IMR-90 (cell line): ENCODE data around the gene ARGFX. TPM values are rescaled to one million over a fixed set of nuclear protein-coding genes. Genes with fewer than 3 reads are reported as not detected.

Experiments
- ATAC-seq: fragments of 200-7000 bp; cut with Tn5 transposase; 2 replicates; pipeline ENCODE4 v1.9.1; 2020; ENCODE audit warnings: low read depth, mild to moderate bottlenecking, moderate library complexity
- BruUV-seq: library from RNA; stranded (reverse); fragments of 400-500 nt; replicated peaks from 2 replicates; lab custom pipeline; 2021; lab: Mats Ljungman, UMichigan
- CTCF ChIA-PET: fragments of 300-600 bp; formaldehyde crosslinking; extraction: SDS; loops from one replicate; lab custom pipeline; 2021; ENCODE audit warnings: antibody characterized with exemption; lab: Yijun Ruan, JAX
- POLR2A ChIA-PET: fragments of 300-600 bp; sonication (Branson Sonifier 250); formaldehyde crosslinking; loops from one replicate; lab custom pipeline; 2022; ENCODE audit warnings: antibody characterized with exemption; ENCODE audit not compliant: unreplicated experiment; lab: Charles Lee
- DNase-seq: peaks from one replicate; pipeline ENCODE4 v3.0.0; 2013
- H2AFZ ChIP-seq: replicated peaks from 2 replicates; pipeline ENCODE3; 2013; ENCODE audit warnings: low read length, mild to moderate bottlenecking; ENCODE audit not compliant: poor library complexity
- H2AK5ac ChIP-seq: 2 replicates; pipeline ENCODE4 v1.6.1; 2013; ENCODE audit warnings: low read depth, low read length, inconsistent platforms
- H2AK9ac ChIP-seq: replicated peaks from 2 replicates; pipeline ENCODE3; 2013; ENCODE audit warnings: mild to moderate bottlenecking, low read depth, low read length, moderate library complexity; ENCODE audit not compliant: poor library complexity
- H2BK120ac ChIP-seq: 2 replicates; pipeline ENCODE4 v1.6.1; 2013; ENCODE audit warnings: low read depth, low read length, inconsistent platforms
- H2BK15ac ChIP-seq: 3 replicates; pipeline ENCODE4 v1.6.1; 2013; ENCODE audit warnings: low read depth, low read length, inconsistent platforms
- H2BK20ac ChIP-seq: 2 replicates; pipeline ENCODE4 v1.6.1; 2013; ENCODE audit warnings: low read depth, mild to moderate bottlenecking, inconsistent platforms, low read length, moderate library complexity
- H2BK5ac ChIP-seq: 2 replicates; pipeline ENCODE4 v1.6.1; 2013; ENCODE audit warnings: mild to moderate bottlenecking, low read depth, low read length, inconsistent platforms; ENCODE audit not compliant: poor library complexity, severe bottlenecking
- H3K14ac ChIP-seq: replicated peaks from 2 replicates; pipeline ENCODE4 v1.6.1; 2013; ENCODE audit warnings: low read depth, low read length, inconsistent platforms
- H3K18ac ChIP-seq: 2 replicates; pipeline ENCODE4 v1.6.1; 2013; ENCODE audit warnings: low read depth, low read length, control low read depth
- H3K23ac ChIP-seq: 2 replicates; pipeline ENCODE4 v1.6.1; 2013; ENCODE audit warnings: low read depth, low read length, inconsistent platforms
- H3K27ac ChIP-seq: 2 replicates; pipeline ENCODE4 v1.5.1; 2013; ENCODE audit warnings: mild to moderate bottlenecking, control low read depth, low read length; ENCODE audit not compliant: insufficient read depth
- H3K27me3 ChIP-seq: 2 replicates; pipeline ENCODE4 v1.6.1; 2013; ENCODE audit warnings: low read length; ENCODE audit not compliant: control insufficient read depth, insufficient read depth
- H3K36me3 ChIP-seq: 2 replicates; pipeline ENCODE4 v1.6.1; 2013; ENCODE audit warnings: low read length, mixed read lengths; ENCODE audit not compliant: control insufficient read depth, insufficient read depth
- H3K4ac ChIP-seq: 2 replicates; pipeline ENCODE4 v1.6.1; 2013; ENCODE audit warnings: low read depth, low read length, inconsistent platforms
- H3K4me1 ChIP-seq: 2 replicates; pipeline ENCODE4 v1.6.1; 2013; ENCODE audit warnings: low read length, mixed read lengths; ENCODE audit not compliant: control insufficient read depth, insufficient read depth
- H3K4me2 ChIP-seq: 2 replicates; pipeline ENCODE4 v1.6.1; 2013; ENCODE audit warnings: low read depth, mild to moderate bottlenecking, control low read depth, low read length, moderate library complexity
- H3K4me3 ChIP-seq: 2 replicates; pipeline ENCODE4 v1.5.1; 2013; ENCODE audit warnings: low read depth, mild to moderate bottlenecking, control low read depth, low read length, moderate library complexity; ENCODE audit not compliant: insufficient read depth
- H3K56ac ChIP-seq: 2 replicates; pipeline ENCODE4 v1.6.1; 2013; ENCODE audit warnings: low read length, inconsistent platforms; ENCODE audit not compliant: insufficient read depth; ENCODE audit errors: extremely low read depth
- H3K79me1 ChIP-seq, 2 experiments: 2 replicates each; pipeline ENCODE4 v1.6.1; 2013; ENCODE audit warnings: low read length in 2 of 2, inconsistent platforms in 1 of 2, low read depth in 1 of 2
- H3K9ac ChIP-seq: 2 replicates; pipeline ENCODE4 v1.6.1; 2013; ENCODE audit warnings: low read depth, low read length, control low read depth
- H3K9me1 ChIP-seq: 2 replicates; pipeline ENCODE4 v1.6.1; 2013; ENCODE audit warnings: low read length, inconsistent platforms; ENCODE audit not compliant: insufficient read depth
- H3K9me3 ChIP-seq: 2 replicates; pipeline ENCODE4 v1.6.1; 2013; ENCODE audit warnings: low read length; ENCODE audit not compliant: control insufficient read depth, insufficient read depth
- H4K20me1 ChIP-seq: 2 replicates; pipeline ENCODE4 v1.6.1; 2013; ENCODE audit warnings: low read length, inconsistent platforms; ENCODE audit not compliant: insufficient read depth
- H4K5ac ChIP-seq: 2 replicates; pipeline ENCODE4 v1.6.1; 2013; ENCODE audit warnings: mild to moderate bottlenecking, low read depth, low read length, control low read depth
- H4K8ac ChIP-seq, 2 experiments: 2 replicates each; pipeline ENCODE4 v1.6.1; 2013; ENCODE audit warnings: low read depth in 2 of 2, low read length in 2 of 2, control low read depth in 1 of 2, inconsistent platforms in 1 of 2
- H4K91ac ChIP-seq: 2 replicates; pipeline ENCODE4 v1.6.1; 2013; ENCODE audit warnings: low read depth, low read length, inconsistent platforms; ENCODE audit not compliant: insufficient read depth
- BHLHE40 ChIP-seq: fragments of 150-350 bp; IDR thresholded peaks from 2 replicates; pipeline ENCODE4 v1.6.1; 2016; ENCODE audit warnings: mild to moderate bottlenecking, low read depth, low read length
- CHD1 ChIP-seq: IDR thresholded peaks from 2 replicates; pipeline ENCODE4 v1.6.1; 2012; ENCODE audit warnings: low read depth, low read length, improper control_type of control experiment
- CTCF ChIP-seq: conservative IDR thresholded peaks from 2 replicates; pipeline ENCODE4 v1.5.1; 2012; ENCODE audit warnings: mild to moderate bottlenecking, low read depth, low read length, improper control_type of control experiment
- MAFK ChIP-seq: IDR thresholded peaks from 2 replicates; pipeline ENCODE4 v1.6.1; 2012; ENCODE audit warnings: low read depth, low read length, improper control_type of control experiment
- MXI1 ChIP-seq: IDR thresholded peaks from 2 replicates; pipeline ENCODE4 v1.6.1; 2012; ENCODE audit warnings: low read depth, mild to moderate bottlenecking, low read length, moderate library complexity, borderline replicate concordance
- NFE2L2 ChIP-seq: fragments of 150-350 bp; IDR thresholded peaks from 2 replicates; pipeline ENCODE4 v1.6.1; 2016; ENCODE audit warnings: low read depth, mild to moderate bottlenecking, low read length
- POLR2A ChIP-seq: IDR thresholded peaks from 2 replicates; pipeline ENCODE4 v1.6.1; 2012; ENCODE audit warnings: mild to moderate bottlenecking, low read depth, low read length
- RAD21 ChIP-seq: IDR thresholded peaks from 2 replicates; pipeline ENCODE4 v1.6.1; 2012; ENCODE audit warnings: low read length, improper control_type of control experiment
- RCOR1 ChIP-seq: IDR thresholded peaks from 2 replicates; pipeline ENCODE4 v1.6.1; 2012; ENCODE audit warnings: mild to moderate bottlenecking, low read length, improper control_type of control experiment; ENCODE audit not compliant: insufficient replicate concordance
- SMC3 ChIP-seq: fragments of 150-350 bp; IDR thresholded peaks from 2 replicates; pipeline ENCODE4 v1.6.1; 2016; ENCODE audit warnings: low read depth, mild to moderate bottlenecking, antibody characterized with exemption, low read length, moderate library complexity
- USF2 ChIP-seq: fragments of 150-350 bp; IDR thresholded peaks from 2 replicates; pipeline ENCODE4 v1.6.1; 2017; ENCODE audit warnings: mild to moderate bottlenecking, antibody characterized with exemption, low read length, low read depth
- WGBS, 2 experiments: methylation state at CpG; one replicate each; pipeline versions ENCODE4 v1.1.5 to v1.1.7; 2013; ENCODE audit warnings: missing lambda C conversion rate in 2 of 2; ENCODE audit not compliant: insufficient read length in 1 of 2; ENCODE audit errors: extremely low coverage in 2 of 2; 5-methylcytosine and 5-hydroxymethylcytosine counted together
- dilution Hi-C: fragments of 300-500 bp; cut with HindIII; formaldehyde crosslinking; loops from one replicate; pipeline ENCODE4 v1.14.3; 2018; ENCODE audit warnings: low sequenced_read_pairs; ENCODE audit not compliant: unreplicated experiment
- in situ Hi-C: fragments of 300-500 bp; cut with MboI; formaldehyde crosslinking; loops from 3 replicates; pipeline ENCODE4 v1.14.3; 2019; ENCODE audit warnings: low sequenced_read_pairs, inconsistent platforms, mixed read lengths
- intact Hi-C: fragments of 100-400 bp; cut with micrococcal nuclease; formaldehyde crosslinking; loops from 2 replicates; pipeline ENCODE4 v1.10.0; 2022
- polyA plus RNA-seq, 3 experiments: library from polyadenylated mRNA; depleted of rRNA; stranded (reverse); fragments of >200 nt; gene quantifications; 2 replicates each; pipeline ENCODE4 v1.2.3, GENCODE V29; 2012; ENCODE audit warnings: low replicate concordance in 1 of 3
- total RNA-seq: library from RNA; depleted of rRNA; stranded (reverse); fragments of >200 nt; gene quantifications from 2 replicates; pipeline ENCODE4 v1.2.3, GENCODE V29; 2012

ARGFX gene
- total and polyA plus RNA-seq, 2 of the 4 experiments (the other 2 are of a cell fraction) = not detected

- no peak overlapping the region for H2BK120ac ChIP-seq
- no peak overlapping the region for H3K18ac ChIP-seq
- no peak overlapping the region for H4K5ac ChIP-seq
- no peak overlapping the region for H2AK5ac ChIP-seq
- DNase-seq = no peak
- no peak overlapping the region for H2BK20ac ChIP-seq
- no peak overlapping the region for H2AFZ ChIP-seq
- ATAC-seq = no peak
- no peaks in the 10 kb centered on the region for H4K20me1 ChIP-seq
- H3K9me1 ChIP-seq = no peaks in the 10 kb centered on the region
- no peak overlapping the region for H3K4me2 ChIP-seq
- ChIA-PET POLR2A (no interaction called here), CTCF (no interaction called here)
- intact Hi-C loops (no loop called here), dilution Hi-C loops (no loop called here), in situ Hi-C loops (no loop called here)
- no peak overlapping the region for H3K14ac ChIP-seq
- no peaks in the 10 kb centered on the region for H3K4me1 ChIP-seq
- no peak overlapping the region for H2BK5ac ChIP-seq
- no peak overlapping the region for H3K9ac ChIP-seq
- no peak overlapping the region for H2AK9ac ChIP-seq
- H3K4ac ChIP-seq = no peak overlapping the region
- no peak overlapping the region for H4K8ac ChIP-seq
- no peak overlapping the region for H3K27ac ChIP-seq
- H2BK15ac ChIP-seq = no peak overlapping the region
- no TSS peak for BruUV-seq
- no peak overlapping the region for H4K91ac ChIP-seq
- no peaks in the 10 kb centered on the region for H3K9me3 ChIP-seq
- no peaks in the 10 kb centered on the region for H3K79me1 ChIP-seq
- TF ChIP-seq CHD1 (no peak), USF2 (no peak), MXI1 (no peak), RCOR1 (no peak), CTCF (no peak), NFE2L2 (no peak), BHLHE40 (no peak), RAD21 (no peak), MAFK (no peak), SMC3 (no peak), POLR2A (no peak)
- H3K4me3 ChIP-seq = no peak overlapping the region
- no CpG with 5 or more reads among the region's 2 CpGs for WGBS, 2 experiments
- H3K23ac ChIP-seq = no peak overlapping the region
- no peaks in the 10 kb centered on the region for H3K36me3 ChIP-seq
- no peaks in the 10 kb centered on the region; the same call in none of the 2 replicates for H3K27me3 ChIP-seq
- H3K56ac ChIP-seq = no peak overlapping the region
Measured at GRCh38 chr3:121581691-121582090, 13.9 kb downstream of the ARGFX start.
